ENCODE measurements around the gene DNAH7. TPM values are rescaled to one million over a fixed set of nuclear protein-coding genes. Genes with fewer than 3 reads are reported as not detected.
A peak's percentile ranks its signal among the peaks of the same experiment; 100 is the strongest.

DNAH7 gene
- total and polyA plus RNA-seq, 2 of the 13 experiments (the other 11 are each of a cell fraction or from before 2014, with no cell fraction given), result 0.09 TPM; not detected in 1

- TF ChIP-seq TFDP1 (CRISPR knock-in tag; IDR thresholded peaks at IDR 0.05; ENCODE audit: borderline replicate concordance) (peak; percentile 74; the same call in 1 of the 2 replicates), RFXAP (CRISPR knock-in tag; IDR thresholded peaks at IDR 0.05; ENCODE audit: borderline replicate concordance) (no peak), IRF9 (CRISPR knock-in tag; IDR thresholded peaks at IDR 0.05; ENCODE audit: borderline replicate concordance) (peak; percentile 98), ZNF543 (CRISPR knock-in tag; IDR thresholded peaks at IDR 0.05) (peak; percentile 75), RBAK (CRISPR knock-in tag; IDR thresholded peaks at IDR 0.05) (no peak), ZFP36 (IDR thresholded peaks at IDR 0.05; ENCODE audit: borderline replicate concordance, low read depth, low read length, partially characterized antibody) (no peak), ZMAT5 (CRISPR knock-in tag; IDR thresholded peaks at IDR 0.05; ENCODE audit: borderline replicate concordance, low read depth) (no peak), ZBTB37 (CRISPR knock-in tag; IDR thresholded peaks at IDR 0.05) (no peak), ASH2L (IDR thresholded peaks at IDR 0.05; ENCODE audit: insufficient read length, low read depth, low read length) (peak; percentile 65), TEAD2 (CRISPR knock-in tag; IDR thresholded peaks at IDR 0.05) (no peak), GLMP (CRISPR knock-in tag; IDR thresholded peaks at IDR 0.05; ENCODE audit: borderline replicate concordance) (no peak), FOXJ3 (CRISPR knock-in tag; IDR thresholded peaks at IDR 0.05; ENCODE audit: borderline replicate concordance) (peak; percentile 65; the same call in 1 of the 2 replicates), ZNF512 (CRISPR knock-in tag; IDR thresholded peaks at IDR 0.05) (0 out of 2 replicates have a peak, but pooled peaks have one; percentile 28), ZNF10 (CRISPR knock-in tag; IDR thresholded peaks at IDR 0.05; ENCODE audit: borderline replicate concordance, low read depth) (no peak), JUN (CRISPR knock-in tag; IDR thresholded peaks at IDR 0.05) (no peak), ZNF598 (CRISPR knock-in tag; IDR thresholded peaks at IDR 0.05; ENCODE audit: borderline replicate concordance) (peak; percentile 73; the same call in 1 of the 2 replicates)
These were observed at the start of gene DNAH7 (continued) for GRCh38 chr2:196068271-196069209.

All from HepG2 (cell line).